ENCODE data around the gene ASIP.

GRCh38 chr20:34305333-34306230 is 64.4 kb downstream of the ASIP start:
- no peak for TF ChIP-seq CTCF (conservative IDR thresholded peaks at IDR 0.05 in 1 of 2, IDR thresholded peaks at IDR 0.05 in 1 of 2; ENCODE audit: low read depth in 1 of 2, low read length in 2 of 2)
- no peak for TF ChIP-seq EZH2 (IDR thresholded peaks at IDR 0.05; ENCODE audit: low read length, missing control alignments)
